Measurements from ENCODE around the gene FHOD1. TPM values are rescaled to one million over a fixed set of nuclear protein-coding genes. Genes with fewer than 3 reads are reported as not detected.
A peak's percentile ranks its signal among the peaks of the same experiment; 100 is the strongest.

Gene FHOD1
- polyA plus RNA-seq, 4 donors = 12.4 to 19.7 (median 15.8) TPM

DNA sequence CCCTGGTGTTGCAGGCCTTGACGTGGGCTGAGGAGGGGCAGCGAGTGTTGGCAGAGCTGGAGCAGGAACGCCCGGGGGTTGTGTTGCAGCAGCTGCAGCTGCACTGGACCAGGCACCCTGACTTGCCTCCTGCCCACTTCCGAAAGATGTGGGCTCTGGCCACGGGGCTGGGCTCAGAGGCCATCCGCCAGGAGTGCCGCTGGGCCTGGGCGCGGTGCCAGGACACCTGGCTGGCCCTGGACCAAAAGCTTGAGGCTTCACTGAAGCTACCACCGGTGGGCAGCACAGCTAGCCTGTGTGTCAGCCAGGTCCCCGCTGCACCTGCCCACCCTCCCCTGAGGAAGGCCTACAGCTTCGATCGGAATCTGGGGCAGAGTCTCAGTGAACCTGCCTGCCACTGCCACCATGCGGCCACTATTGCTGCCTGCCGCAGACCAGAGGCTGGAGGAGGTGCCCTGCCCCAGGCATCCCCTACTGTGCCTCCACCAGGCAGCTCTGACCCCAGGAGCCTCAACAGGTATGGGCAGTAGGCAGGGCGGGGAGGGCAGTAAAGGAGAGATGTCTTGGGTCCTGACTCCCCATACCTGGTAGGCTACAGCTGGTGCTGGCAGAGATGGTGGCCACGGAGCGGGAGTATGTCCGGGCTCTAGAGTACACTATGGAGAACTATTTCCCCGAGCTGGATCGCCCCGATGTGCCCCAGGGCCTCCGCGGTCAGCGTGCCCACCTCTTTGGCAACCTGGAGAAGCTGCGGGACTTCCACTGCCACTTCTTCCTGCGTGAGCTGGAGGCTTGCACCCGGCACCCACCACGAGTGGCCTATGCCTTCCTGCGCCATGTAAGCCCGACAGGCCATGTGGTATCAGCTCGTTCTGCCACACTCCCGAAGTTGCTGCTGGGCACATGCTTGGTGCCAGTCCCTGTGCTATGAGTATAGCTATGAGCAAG is 37.7 kb upstream of the FHOD1 start:
- Histone ChIP-seq H3K27ac (ENCODE audit: low read depth in 1 of 3, low read length in 2 of 3) (no peak overlapping the region), H3K9me3 (ENCODE audit: control insufficient read depth in 2 of 2, insufficient read depth in 1 of 2, low read depth in 1 of 2, low read length in 1 of 2) (no peaks in the 10 kb centered on the region), H3K36me3 (ENCODE audit: control insufficient read depth in 3 of 3, insufficient read depth in 2 of 3, low read depth in 1 of 3, low read length in 3 of 3) (peaks cover 0 to 42% (median 0%) of the 10 kb centered on the region in 3 donors), H3K4me3 (ENCODE audit: low read depth in 1 of 3, low read length in 3 of 3) (no peak overlapping the region), H3K27me3 (ENCODE audit: control insufficient read depth in 3 of 3, insufficient read depth in 3 of 3, low read length in 3 of 3) (no peaks in the 10 kb centered on the region), H3K4me1 (ENCODE audit: control insufficient read depth in 3 of 3, insufficient read depth in 2 of 3, low read depth in 1 of 3, low read length in 2 of 3) (no peaks in the 10 kb centered on the region)
- FAIRE-seq (no peak), DNase-seq (peak; percentile 33 to 55)
- WGBS, 3 donors = 56 to 77% (median 67%) methylated on average over 30 to 34 of the region's 34 CpGs

DNA sequence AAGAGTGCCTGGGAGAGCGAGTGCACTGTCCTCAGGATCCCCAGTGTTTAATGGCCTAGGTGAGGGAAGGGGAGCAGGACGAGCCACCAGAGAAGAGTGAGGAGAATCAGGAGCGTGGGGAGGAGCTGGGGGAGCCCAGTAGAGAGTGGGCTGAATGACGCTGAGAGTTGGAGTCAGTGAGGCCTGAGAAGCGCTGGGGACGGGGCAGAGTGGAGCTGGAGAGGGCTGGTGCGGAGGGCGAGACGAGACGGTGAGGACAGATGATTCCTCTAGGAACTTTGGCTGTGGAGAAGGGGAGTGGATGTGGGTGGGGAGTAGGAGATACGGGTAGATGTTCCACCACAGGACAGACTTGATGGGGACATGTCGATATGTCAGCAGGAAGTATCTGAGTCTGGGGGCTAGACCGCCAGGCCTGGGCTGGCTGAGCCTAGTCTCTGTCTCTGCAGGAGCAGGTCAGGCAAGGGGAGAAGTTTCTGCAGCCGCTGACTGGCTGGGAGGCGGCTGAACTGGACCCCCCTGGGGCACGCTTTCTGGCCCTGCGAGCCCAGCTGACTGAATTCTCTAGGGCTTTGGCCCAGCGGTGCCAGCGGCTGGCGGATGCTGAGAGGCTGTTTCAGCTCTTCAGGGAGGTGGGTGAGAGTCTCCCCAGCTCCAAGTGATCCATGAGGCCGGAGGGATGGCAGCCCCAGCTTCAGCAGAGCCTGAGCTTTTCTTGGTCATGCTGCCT is 36.7 kb upstream of the FHOD1 start:
- FAIRE-seq = no peak
- peaks cover 0 to 42% (median 0%) of the 10 kb centered on the region in 3 donors for H3K36me3 ChIP-seq (ENCODE audit: control insufficient read depth in 3 of 3, insufficient read depth in 2 of 3, low read depth in 1 of 3, low read length in 3 of 3)
- WGBS, 3 donors = 89 to 93% (median 92%) methylated on average over 21 of the region's 21 CpGs

GRCh38 chr16:67283039-67283825 is 36.0 kb upstream of the FHOD1 start:
- Histone ChIP-seq H3K4me1 (ENCODE audit: control insufficient read depth in 3 of 3, insufficient read depth in 2 of 3, low read depth in 1 of 3, low read length in 2 of 3) (peaks cover 0 to 7% (median 3%) of the 10 kb centered on the region in 3 donors), H3K27ac (ENCODE audit: low read depth in 1 of 3, low read length in 2 of 3) (no peak overlapping the region), H3K27me3 (ENCODE audit: control insufficient read depth in 3 of 3, insufficient read depth in 3 of 3, low read length in 3 of 3) (no peaks in the 10 kb centered on the region), H3K4me3 (ENCODE audit: low read depth in 1 of 3, low read length in 3 of 3) (no peak overlapping the region), H3K36me3 (ENCODE audit: control insufficient read depth in 3 of 3, insufficient read depth in 2 of 3, low read depth in 1 of 3, low read length in 3 of 3) (peaks cover 0 to 38% (median 0%) of the 10 kb centered on the region in 3 donors), H3K9me3 (ENCODE audit: control insufficient read depth in 2 of 2, insufficient read depth in 1 of 2, low read depth in 1 of 2, low read length in 1 of 2) (no peaks in the 10 kb centered on the region)
- WGBS, 3 donors = 91 to 95% (median 93%) methylated on average over 7 of the region's 7 CpGs
- DNase-seq = no peak
- no peak for FAIRE-seq

More for the DNA sequence above, 36.7 kb upstream of the FHOD1 start:
- no peaks in the 10 kb centered on the region for H3K27me3 ChIP-seq (ENCODE audit: control insufficient read depth in 3 of 3, insufficient read depth in 3 of 3, low read length in 3 of 3)
- H3K4me3 ChIP-seq (ENCODE audit: low read depth in 1 of 3, low read length in 3 of 3) = no peak overlapping the region
- no peaks in the 10 kb centered on the region for H3K9me3 ChIP-seq (ENCODE audit: control insufficient read depth in 2 of 2, insufficient read depth in 1 of 2, low read depth in 1 of 2, low read length in 1 of 2)
- H3K4me1 ChIP-seq (ENCODE audit: control insufficient read depth in 3 of 3, insufficient read depth in 2 of 3, low read depth in 1 of 3, low read length in 2 of 3) = no peaks in the 10 kb centered on the region
- H3K27ac ChIP-seq (ENCODE audit: low read depth in 1 of 3, low read length in 2 of 3) = no peak overlapping the region
- no peak for DNase-seq

GRCh38 chr16:67282447-67282805 is 35.1 kb upstream of the FHOD1 start:
- FAIRE-seq (no peak), DNase-seq (no peak)
- Histone ChIP-seq H3K4me1 (ENCODE audit: control insufficient read depth in 3 of 3, insufficient read depth in 2 of 3, low read depth in 1 of 3, low read length in 2 of 3) (peaks cover 0 to 10% (median 4%) of the 10 kb centered on the region in 3 donors), H3K9me3 (ENCODE audit: control insufficient read depth in 2 of 2, insufficient read depth in 1 of 2, low read depth in 1 of 2, low read length in 1 of 2) (no peaks in the 10 kb centered on the region), H3K27ac (ENCODE audit: low read depth in 1 of 3, low read length in 2 of 3) (no peak overlapping the region), H3K4me3 (ENCODE audit: low read depth in 1 of 3, low read length in 3 of 3) (no peak overlapping the region), H3K36me3 (ENCODE audit: control insufficient read depth in 3 of 3, insufficient read depth in 2 of 3, low read depth in 1 of 3, low read length in 3 of 3) (peaks cover 0 to 37% (median 0%) of the 10 kb centered on the region in 3 donors), H3K27me3 (ENCODE audit: control insufficient read depth in 3 of 3, insufficient read depth in 3 of 3, low read length in 3 of 3) (no peaks in the 10 kb centered on the region)
- WGBS, 3 donors = 94 to 97% (median 96%) methylated on average over 10 of the region's 10 CpGs

- FAIRE-seq = no peak
- DNase-seq = no peak
Measured at GRCh38 chr16:67281536-67282446, 34.5 kb upstream of the FHOD1 start.

DNA sequence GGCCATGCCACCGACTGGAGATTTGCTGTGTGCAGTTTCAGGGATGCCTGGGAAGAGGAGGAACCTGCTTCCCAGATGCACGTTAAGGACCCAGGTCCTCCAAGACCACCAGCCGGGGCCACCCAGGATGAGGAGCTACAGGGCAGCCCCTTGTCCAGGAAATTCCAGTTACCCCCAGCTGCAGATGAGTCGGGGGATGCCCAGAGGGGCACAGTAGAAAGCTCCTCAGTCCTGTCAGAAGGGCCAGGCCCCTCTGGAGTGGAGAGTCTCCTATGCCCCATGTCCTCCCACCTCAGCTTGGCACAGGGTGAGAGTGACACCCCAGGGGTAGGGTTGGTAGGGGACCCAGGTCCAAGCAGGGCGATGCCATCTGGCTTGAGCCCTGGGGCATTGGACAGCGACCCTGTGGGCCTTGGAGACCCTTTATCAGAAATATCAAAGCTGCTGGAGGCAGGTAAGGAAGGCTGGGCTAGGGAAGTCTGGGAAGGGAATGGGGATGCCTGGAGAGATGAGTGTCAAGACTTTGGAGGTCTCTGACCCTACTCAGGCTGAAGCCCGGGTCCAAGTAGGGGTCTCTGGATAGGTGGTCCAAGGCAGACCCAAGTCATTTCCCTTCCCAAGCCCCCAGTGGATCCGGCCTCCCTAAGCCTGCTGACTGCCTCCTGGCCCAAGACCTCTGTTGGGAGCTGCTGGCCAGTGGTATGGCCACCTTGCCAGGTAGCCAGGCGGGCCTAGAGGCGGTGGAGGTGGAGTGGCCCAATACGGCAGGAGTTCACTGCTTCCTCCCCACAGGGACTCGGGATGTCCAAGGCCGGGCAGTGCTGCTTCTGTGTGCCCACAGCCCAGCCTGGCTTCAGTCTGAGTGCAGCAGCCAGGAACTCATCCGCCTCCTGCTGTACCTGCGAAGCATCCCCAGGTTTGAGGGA is 33.1 kb upstream of the FHOD1 start:
- FAIRE-seq (no peak), DNase-seq (no peak)
- no peak overlapping the region for H3K27ac ChIP-seq (ENCODE audit: low read depth in 1 of 3, low read length in 2 of 3)
- H3K4me1 ChIP-seq (ENCODE audit: control insufficient read depth in 3 of 3, insufficient read depth in 2 of 3, low read depth in 1 of 3, low read length in 2 of 3) = peaks cover 0 to 10% (median 4%) of the 10 kb centered on the region in 3 donors
- H3K4me3 ChIP-seq (ENCODE audit: low read depth in 1 of 3, low read length in 3 of 3) = no peak overlapping the region
- H3K36me3 ChIP-seq (ENCODE audit: control insufficient read depth in 3 of 3, insufficient read depth in 2 of 3, low read depth in 1 of 3, low read length in 3 of 3) = peaks cover 0 to 40% (median 0%) of the 10 kb centered on the region in 3 donors
- H3K9me3 ChIP-seq (ENCODE audit: control insufficient read depth in 2 of 2, insufficient read depth in 1 of 2, low read depth in 1 of 2, low read length in 1 of 2) = no peaks in the 10 kb centered on the region
- 90 to 93% (median 92%) methylated on average over 15 of the region's 15 CpGs for WGBS, 3 donors
- H3K27me3 ChIP-seq (ENCODE audit: control insufficient read depth in 3 of 3, insufficient read depth in 3 of 3, low read length in 3 of 3) = no peaks in the 10 kb centered on the region

More at GRCh38 chr16:67281536-67282446, 34.5 kb upstream of the FHOD1 start:
- no peak overlapping the region for H3K27ac ChIP-seq (ENCODE audit: low read depth in 1 of 3, low read length in 2 of 3)
- H3K4me3 ChIP-seq (ENCODE audit: low read depth in 1 of 3, low read length in 3 of 3) = no peak overlapping the region
- H3K27me3 ChIP-seq (ENCODE audit: control insufficient read depth in 3 of 3, insufficient read depth in 3 of 3, low read length in 3 of 3) = no peaks in the 10 kb centered on the region
- WGBS, 3 donors = 90 to 95% (median 91%) methylated on average over 10 to 14 of the region's 14 CpGs
- H3K36me3 ChIP-seq (ENCODE audit: control insufficient read depth in 3 of 3, insufficient read depth in 2 of 3, low read depth in 1 of 3, low read length in 3 of 3) = peaks cover 0 to 39% (median 0%) of the 10 kb centered on the region in 3 donors
- H3K4me1 ChIP-seq (ENCODE audit: control insufficient read depth in 3 of 3, insufficient read depth in 2 of 3, low read depth in 1 of 3, low read length in 2 of 3) = peaks cover 0 to 10% (median 4%) of the 10 kb centered on the region in 3 donors
- no peaks in the 10 kb centered on the region for H3K9me3 ChIP-seq (ENCODE audit: control insufficient read depth in 2 of 2, insufficient read depth in 1 of 2, low read depth in 1 of 2, low read length in 1 of 2)

All from small intestine (tissue), 7 donors.